ENCODE results near the gene CTNNA2.

Gene CTNNA2

GRCh38 chr2:80248146-80248545 lies 735.3 kb downstream of the CTNNA2 start:
- Mint-ChIP-seq H3K27me3 (no peaks in the 10 kb centered on the region), H3K4me3 (no peak overlapping the region), H3K27ac (no peak overlapping the region), H3K4me1 (no peaks in the 10 kb centered on the region), H3K36me3 (no peaks in the 10 kb centered on the region), H3K9me3 (no peaks in the 10 kb centered on the region)
- ATAC-seq, result no peak

- Mint-ChIP-seq H3K27me3 (no peaks in the 10 kb centered on the region), H3K9me3 (no peaks in the 10 kb centered on the region), H3K4me3 (no peak overlapping the region), H3K4me1 (no peaks in the 10 kb centered on the region), H3K27ac (no peak overlapping the region), H3K36me3 (no peaks in the 10 kb centered on the region)
- no peak for ATAC-seq
Observed at GRCh38 chr2:80252294-80252986, 739.6 kb downstream of the CTNNA2 start.

GRCh38 chr2:80255918-80256781 lies 743.3 kb downstream of the CTNNA2 start:
- Mint-ChIP-seq H3K36me3 (no peaks in the 10 kb centered on the region), H3K27ac (no peak overlapping the region)

DNA sequence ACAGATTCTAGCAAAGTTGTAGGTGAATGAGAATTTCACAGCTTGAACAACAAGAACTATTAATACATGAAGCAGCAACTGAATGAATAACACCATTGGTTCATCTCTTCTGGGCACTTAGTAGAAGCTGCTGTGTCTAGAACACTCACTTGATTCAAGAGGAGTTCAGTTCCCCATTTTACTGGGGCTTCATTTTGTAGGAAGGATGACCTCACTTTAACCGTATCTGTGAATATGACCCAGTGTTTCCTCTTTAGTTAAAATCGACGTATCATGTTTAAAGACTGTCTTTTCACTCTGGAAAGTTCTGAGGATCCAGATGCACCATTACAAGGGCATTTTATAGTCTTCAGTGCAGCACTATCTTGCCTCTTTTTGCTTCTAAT lies 743.9 kb downstream of the CTNNA2 start:
- no peaks in the 10 kb centered on the region for H3K4me1 Mint-ChIP-seq
- H3K36me3 Mint-ChIP-seq, result no peaks in the 10 kb centered on the region
- H3K9me3 Mint-ChIP-seq, result no peaks in the 10 kb centered on the region
- ATAC-seq, result no peak
- H3K27ac Mint-ChIP-seq, result no peak overlapping the region
- no peaks in the 10 kb centered on the region for H3K27me3 Mint-ChIP-seq
- no peak overlapping the region for H3K4me3 Mint-ChIP-seq

More at GRCh38 chr2:80255918-80256781, 743.3 kb downstream of the CTNNA2 start:
- no peak for ATAC-seq
- Mint-ChIP-seq H3K27me3 (no peaks in the 10 kb centered on the region), H3K4me3 (no peak overlapping the region), H3K4me1 (no peaks in the 10 kb centered on the region), H3K9me3 (no peaks in the 10 kb centered on the region)

GRCh38 chr2:80257450-80257849 lies 744.6 kb downstream of the CTNNA2 start:
- Mint-ChIP-seq H3K4me1 (no peaks in the 10 kb centered on the region), H3K9me3 (no peaks in the 10 kb centered on the region), H3K27me3 (no peaks in the 10 kb centered on the region), H3K27ac (no peak overlapping the region), H3K4me3 (no peak overlapping the region), H3K36me3 (no peaks in the 10 kb centered on the region)
- ATAC-seq, result no peak

GRCh38 chr2:80258341-80258740 lies 745.5 kb downstream of the CTNNA2 start:
- Mint-ChIP-seq H3K27ac (no peak overlapping the region), H3K27me3 (no peaks in the 10 kb centered on the region), H3K9me3 (no peaks in the 10 kb centered on the region), H3K4me3 (no peak overlapping the region), H3K4me1 (no peaks in the 10 kb centered on the region), H3K36me3 (no peaks in the 10 kb centered on the region)
- no peak for ATAC-seq

DNA sequence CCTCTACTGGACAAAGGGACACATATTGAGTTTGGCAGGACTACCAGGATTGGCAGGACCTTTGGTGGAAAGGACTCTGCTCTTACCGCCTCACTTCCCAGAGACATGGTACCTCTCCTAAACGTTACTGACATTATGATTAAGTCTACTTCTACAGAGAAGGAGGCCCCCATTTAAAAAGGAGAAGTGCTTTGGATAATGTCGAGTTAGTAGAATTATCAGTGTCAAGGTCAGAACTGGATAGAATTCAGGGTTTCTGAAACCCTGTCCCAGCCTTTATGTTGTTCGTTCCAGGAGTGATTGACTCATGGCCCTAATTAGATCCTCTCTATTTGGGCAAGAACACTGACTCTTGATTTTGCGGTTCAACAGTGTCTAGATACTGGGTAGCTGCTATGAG lies 745.9 kb downstream of the CTNNA2 start:
- no peaks in the 10 kb centered on the region for H3K36me3 Mint-ChIP-seq

DNA sequence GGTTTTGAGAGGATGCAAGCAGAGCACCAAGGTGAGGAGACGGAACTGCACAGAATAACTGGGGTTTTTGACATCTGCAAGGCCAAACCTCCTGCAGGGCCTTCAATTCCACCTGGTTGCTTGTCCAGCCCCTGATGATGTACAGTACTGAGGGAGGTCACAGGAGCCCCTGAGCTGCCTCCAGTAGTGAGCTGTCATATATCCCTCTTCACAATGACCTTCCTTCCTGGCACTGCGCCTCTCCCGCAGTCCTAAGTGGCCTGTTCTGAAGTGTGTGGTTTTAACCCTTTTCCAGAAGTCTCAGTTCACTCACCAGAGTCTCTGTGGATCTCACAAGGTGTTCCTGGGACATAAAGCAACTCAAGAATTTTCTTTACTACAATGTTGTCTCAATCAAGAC lies 746.4 kb downstream of the CTNNA2 start:
- H3K4me1 Mint-ChIP-seq, result no peaks in the 10 kb centered on the region
- H3K4me3 Mint-ChIP-seq, result no peak overlapping the region
- H3K36me3 Mint-ChIP-seq, result no peaks in the 10 kb centered on the region
- H3K27ac Mint-ChIP-seq, result no peak overlapping the region
- ATAC-seq, result no peak
- no peaks in the 10 kb centered on the region for H3K9me3 Mint-ChIP-seq
- no peaks in the 10 kb centered on the region for H3K27me3 Mint-ChIP-seq

More for the DNA sequence above, 745.9 kb downstream of the CTNNA2 start:
- no peaks in the 10 kb centered on the region for H3K4me1 Mint-ChIP-seq
- H3K27ac Mint-ChIP-seq, result no peak overlapping the region
- ATAC-seq, result no peak
- no peak overlapping the region for H3K4me3 Mint-ChIP-seq
- H3K9me3 Mint-ChIP-seq, result no peaks in the 10 kb centered on the region
- no peaks in the 10 kb centered on the region for H3K27me3 Mint-ChIP-seq

DNA sequence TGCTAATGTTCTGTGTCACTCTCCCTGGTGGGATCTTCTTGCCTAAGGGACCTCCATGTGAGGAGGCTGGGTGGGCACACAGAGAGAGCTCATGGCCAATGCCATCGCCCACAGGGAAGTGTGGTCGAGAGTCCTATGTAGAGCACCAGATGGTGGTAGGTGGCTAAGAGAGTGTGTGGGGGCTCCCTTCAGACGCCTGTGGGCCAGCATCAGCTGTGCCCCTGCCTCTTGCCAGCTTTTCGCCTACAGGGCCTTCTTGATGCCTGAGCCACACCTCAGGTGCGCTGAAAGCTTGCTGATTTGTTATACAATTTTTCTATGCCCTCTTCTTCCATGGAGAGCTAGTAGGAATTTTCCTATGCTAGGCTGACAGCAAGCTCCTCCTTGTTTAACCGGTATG lies 753.4 kb downstream of the CTNNA2 start:
- Mint-ChIP-seq H3K9me3 (no peaks in the 10 kb centered on the region), H3K27ac (no peak overlapping the region), H3K4me3 (no peak overlapping the region), H3K27me3 (no peaks in the 10 kb centered on the region), H3K36me3 (no peaks in the 10 kb centered on the region), H3K4me1 (no peaks in the 10 kb centered on the region)
- no peak for ATAC-seq

- no peak for ATAC-seq
- Mint-ChIP-seq H3K27me3 (no peaks in the 10 kb centered on the region), H3K4me1 (no peaks in the 10 kb centered on the region), H3K27ac (no peak overlapping the region), H3K4me3 (no peak overlapping the region), H3K9me3 (peaks cover 4% of the 10 kb centered on the region), H3K36me3 (no peaks in the 10 kb centered on the region)
Observed at GRCh38 chr2:80269806-80270205, 757.0 kb downstream of the CTNNA2 start.

DNA sequence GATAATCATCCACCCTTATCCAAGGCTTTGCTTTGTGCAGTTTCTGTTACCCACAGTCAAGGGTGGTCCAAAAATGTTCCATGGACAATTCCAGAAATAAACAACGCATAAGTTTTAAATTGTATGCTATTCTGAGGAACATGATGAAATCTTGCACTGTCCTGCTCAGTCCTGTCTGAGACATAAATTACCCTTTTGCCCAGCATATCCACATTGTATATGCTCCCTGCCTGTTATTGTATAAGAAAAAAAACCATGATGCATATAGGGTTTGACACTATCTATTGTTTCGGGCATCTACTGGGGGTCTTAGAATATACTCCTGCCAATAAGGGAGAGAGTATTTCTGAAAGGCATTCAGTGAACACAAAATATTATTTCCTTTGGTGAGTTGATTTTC lies 767.7 kb downstream of the CTNNA2 start:
- Mint-ChIP-seq H3K36me3 (no peaks in the 10 kb centered on the region), H3K4me1 (no peaks in the 10 kb centered on the region), H3K4me3 (no peak overlapping the region), H3K27me3 (no peaks in the 10 kb centered on the region), H3K27ac (no peak overlapping the region), H3K9me3 (peaks cover 6% of the 10 kb centered on the region)
- ATAC-seq, result no peak

DNA sequence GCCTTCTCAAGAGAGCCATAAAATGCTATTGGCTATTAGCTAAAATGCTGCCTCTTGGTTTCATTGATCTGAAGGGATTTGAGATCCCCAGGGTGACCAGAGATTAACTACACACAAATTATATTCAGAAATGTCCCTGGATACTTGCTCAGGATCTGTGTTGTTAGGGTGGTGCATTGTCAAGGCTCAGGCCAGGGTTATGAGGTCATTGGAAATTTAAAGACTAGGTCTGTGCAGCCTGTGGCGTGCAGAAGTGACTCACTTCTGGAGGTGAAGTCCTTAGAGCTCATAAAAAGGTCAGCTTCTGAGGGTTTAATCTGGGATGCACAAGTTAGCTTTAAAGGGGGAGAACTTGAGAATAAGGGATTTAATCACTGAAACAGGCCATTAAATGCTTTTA lies 768.2 kb downstream of the CTNNA2 start:
- no peak for ATAC-seq
- H3K9me3 Mint-ChIP-seq, result peaks cover 6% of the 10 kb centered on the region
- H3K27ac Mint-ChIP-seq, result no peak overlapping the region
- no peaks in the 10 kb centered on the region for H3K4me1 Mint-ChIP-seq
- no peaks in the 10 kb centered on the region for H3K27me3 Mint-ChIP-seq
- H3K36me3 Mint-ChIP-seq, result no peaks in the 10 kb centered on the region
- H3K4me3 Mint-ChIP-seq, result no peak overlapping the region

- Mint-ChIP-seq H3K4me1 (no peaks in the 10 kb centered on the region), H3K36me3 (no peaks in the 10 kb centered on the region), H3K9me3 (peaks cover 6% of the 10 kb centered on the region), H3K27ac (no peak overlapping the region), H3K4me3 (no peak overlapping the region), H3K27me3 (no peaks in the 10 kb centered on the region)
- ATAC-seq, result no peak
Observed at GRCh38 chr2:80288576-80288975, 775.7 kb downstream of the CTNNA2 start.

GRCh38 chr2:80291656-80292055 lies 778.8 kb downstream of the CTNNA2 start:
- Mint-ChIP-seq H3K36me3 (no peaks in the 10 kb centered on the region), H3K4me1 (no peaks in the 10 kb centered on the region), H3K27me3 (no peaks in the 10 kb centered on the region), H3K27ac (no peak overlapping the region), H3K4me3 (no peak overlapping the region), H3K9me3 (peaks cover 7% of the 10 kb centered on the region)
- no peak for ATAC-seq

DNA sequence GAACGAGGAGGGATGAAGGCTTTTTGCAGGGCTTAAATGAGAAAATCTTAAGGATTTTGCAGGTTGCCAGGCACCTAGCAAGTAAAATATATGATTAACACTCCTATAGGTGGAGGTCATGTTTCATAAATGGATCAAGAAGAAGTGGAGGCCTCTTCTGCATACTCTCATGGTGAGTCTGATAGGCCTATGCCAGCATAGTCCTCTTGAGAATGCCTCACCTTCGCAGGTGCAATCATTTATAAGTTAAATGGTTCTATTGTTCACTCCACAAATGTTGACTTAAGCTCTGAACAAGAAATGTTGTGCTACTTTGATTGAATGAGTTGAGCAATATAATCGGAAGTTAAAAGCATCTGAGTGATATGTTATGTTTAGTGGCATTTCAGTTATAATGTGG lies 779.6 kb downstream of the CTNNA2 start:
- no peak for ATAC-seq
- Mint-ChIP-seq H3K27ac (no peak overlapping the region), H3K27me3 (no peaks in the 10 kb centered on the region), H3K4me1 (no peaks in the 10 kb centered on the region), H3K36me3 (no peaks in the 10 kb centered on the region), H3K9me3 (peaks cover 3% of the 10 kb centered on the region), H3K4me3 (no peak overlapping the region)

GRCh38 chr2:80293039-80293438 lies 780.2 kb downstream of the CTNNA2 start:
- H3K9me3 Mint-ChIP-seq, result peaks cover 3% of the 10 kb centered on the region
- H3K27me3 Mint-ChIP-seq, result no peaks in the 10 kb centered on the region
- no peaks in the 10 kb centered on the region for H3K4me1 Mint-ChIP-seq
- no peaks in the 10 kb centered on the region for H3K36me3 Mint-ChIP-seq
- no peak for ATAC-seq
- no peak overlapping the region for H3K27ac Mint-ChIP-seq
- H3K4me3 Mint-ChIP-seq, result no peak overlapping the region

Data from stimulated activated memory B cell treated with anti-CD40 and anti-IgM and Interleukin-4, amounts not matched to agents 10 μg/mL and 1 μg/mL and 100 μg/mL, for 72 hours (primary cell).